ENCODE results near the gene SND1.

SND1 gene

DNA sequence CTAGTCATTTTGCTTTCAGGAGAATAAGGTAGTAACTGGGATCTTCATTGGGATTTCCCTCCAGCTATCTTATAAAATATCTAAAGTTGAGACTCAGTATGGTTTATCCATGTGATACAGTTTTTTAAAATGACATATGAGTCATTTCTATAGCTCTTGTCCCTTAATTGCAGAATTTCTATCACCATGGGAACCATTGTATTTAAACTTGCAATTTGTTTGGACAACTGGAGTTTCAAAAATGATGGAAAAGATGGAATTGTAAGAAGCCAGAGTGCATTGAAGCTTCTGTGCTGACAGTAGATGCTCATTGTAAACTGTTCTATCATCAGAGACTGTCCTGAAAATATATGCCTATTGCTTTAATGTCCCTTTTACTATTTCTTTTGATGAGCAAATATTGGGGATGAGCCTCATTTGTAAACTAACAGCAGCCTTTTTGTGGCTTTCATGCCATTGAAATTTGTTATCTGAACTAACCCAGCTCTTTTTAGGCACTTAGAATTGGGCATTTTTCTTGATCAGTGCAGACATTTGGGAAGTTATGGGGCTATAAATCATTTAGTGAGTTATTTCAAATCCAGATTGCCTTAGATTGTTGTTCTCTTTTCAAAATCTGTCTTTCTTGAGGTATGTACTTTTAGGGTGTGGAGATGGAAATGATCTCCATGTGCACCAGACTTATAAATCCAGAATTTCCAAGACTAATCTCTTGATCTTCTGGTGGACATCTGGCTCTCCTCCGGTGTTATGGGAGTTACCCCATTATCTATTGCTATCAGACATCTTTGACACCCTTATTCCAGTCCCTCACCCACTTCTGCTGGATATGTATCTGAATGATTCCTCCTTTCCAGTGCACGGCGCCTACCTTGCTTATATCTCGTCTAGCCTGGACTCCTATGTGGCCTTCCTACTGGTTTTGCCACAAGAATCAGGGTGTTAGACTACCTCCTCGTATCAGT lies 159.0 kb downstream of the SND1 start:
- in situ Hi-C loops (cut with MboI; ENCODE audit: low pct_unique_long_range_greater_than_20kb, low sequenced_read_pairs, unreplicated experiment) = no loop called here
- DNase-seq (ENCODE audit: low spot score) = no peak
- TF ChIP-seq, protein P1, sequence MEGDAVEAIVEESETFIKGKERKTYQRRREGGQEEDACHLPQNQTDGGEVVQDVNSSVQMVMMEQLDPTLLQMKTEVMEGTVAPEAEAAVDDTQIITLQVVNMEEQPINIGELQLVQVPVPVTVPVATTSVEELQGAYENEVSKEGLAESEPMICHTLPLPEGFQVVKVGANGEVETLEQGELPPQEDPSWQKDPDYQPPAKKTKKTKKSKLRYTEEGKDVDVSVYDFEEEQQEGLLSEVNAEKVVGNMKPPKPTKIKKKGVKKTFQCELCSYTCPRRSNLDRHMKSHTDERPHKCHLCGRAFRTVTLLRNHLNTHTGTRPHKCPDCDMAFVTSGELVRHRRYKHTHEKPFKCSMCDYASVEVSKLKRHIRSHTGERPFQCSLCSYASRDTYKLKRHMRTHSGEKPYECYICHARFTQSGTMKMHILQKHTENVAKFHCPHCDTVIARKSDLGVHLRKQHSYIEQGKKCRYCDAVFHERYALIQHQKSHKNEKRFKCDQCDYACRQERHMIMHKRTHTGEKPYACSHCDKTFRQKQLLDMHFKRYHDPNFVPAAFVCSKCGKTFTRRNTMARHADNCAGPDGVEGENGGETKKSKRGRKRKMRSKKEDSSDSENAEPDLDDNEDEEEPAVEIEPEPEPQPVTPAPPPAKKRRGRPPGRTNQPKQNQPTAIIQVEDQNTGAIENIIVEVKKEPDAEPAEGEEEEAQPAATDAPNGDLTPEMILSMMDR (IDR thresholded peaks at IDR 0.05; ENCODE audit: extremely low read depth, insufficient read depth, missing control alignments) = no peak

DNA sequence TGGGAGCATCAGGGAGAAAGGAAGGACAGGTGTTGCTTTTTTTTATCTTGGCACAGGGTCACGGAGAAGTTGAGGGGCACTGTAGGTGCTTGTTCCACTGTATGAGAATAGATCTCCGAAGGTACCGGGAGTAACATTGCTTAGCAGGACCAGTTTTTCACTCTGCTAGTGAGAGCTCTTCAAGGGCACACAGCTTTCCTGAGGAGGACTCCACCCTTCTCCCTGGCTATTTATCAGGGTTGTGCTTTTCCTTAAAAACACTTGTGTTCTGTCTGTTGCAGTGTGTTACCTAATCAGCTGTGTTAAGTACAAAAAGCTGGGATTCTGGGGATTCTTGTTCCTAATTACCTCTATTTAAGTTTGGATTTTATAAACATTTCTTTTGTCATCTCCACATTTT lies 160.5 kb downstream of the SND1 start:
- no peak for DNase-seq (ENCODE audit: low spot score)
- TF ChIP-seq, protein P1 (IDR thresholded peaks at IDR 0.05; ENCODE audit: extremely low read depth, insufficient read depth, missing control alignments) = no peak
- in situ Hi-C loops (cut with MboI; ENCODE audit: low pct_unique_long_range_greater_than_20kb, low sequenced_read_pairs, unreplicated experiment) = no loop called here

DNA sequence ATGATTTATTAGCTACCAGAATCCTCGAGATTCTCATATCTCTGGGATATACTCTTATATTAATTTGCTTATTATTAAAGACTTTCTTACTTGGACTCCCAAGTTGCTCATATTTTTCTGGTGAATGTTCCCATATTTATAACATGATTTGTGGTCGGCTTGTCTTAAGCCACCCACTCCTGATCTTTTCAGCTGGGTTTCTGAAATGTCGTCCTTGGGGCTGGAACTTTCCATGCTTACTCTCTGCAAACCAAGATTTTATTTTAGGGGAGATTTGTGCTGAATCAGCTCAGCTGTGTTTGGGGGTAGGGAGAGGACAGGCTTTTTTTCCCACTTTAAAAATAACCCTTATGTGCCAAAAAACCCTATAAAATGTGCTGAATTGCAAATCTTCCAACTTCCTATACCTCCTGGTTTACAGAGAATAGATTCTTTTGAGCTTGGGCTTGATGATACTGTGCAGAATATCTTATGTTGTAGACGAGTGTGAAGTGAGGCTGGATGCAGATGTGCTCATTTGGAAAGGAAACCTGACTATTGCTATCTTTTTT lies 162.1 kb downstream of the SND1 start:
- no peak for DNase-seq (ENCODE audit: low spot score)
- in situ Hi-C loops (cut with MboI; ENCODE audit: low pct_unique_long_range_greater_than_20kb, low sequenced_read_pairs, unreplicated experiment) = no loop called here
- TF ChIP-seq, protein P1 (IDR thresholded peaks at IDR 0.05; ENCODE audit: extremely low read depth, insufficient read depth, missing control alignments) = no peak

DNA sequence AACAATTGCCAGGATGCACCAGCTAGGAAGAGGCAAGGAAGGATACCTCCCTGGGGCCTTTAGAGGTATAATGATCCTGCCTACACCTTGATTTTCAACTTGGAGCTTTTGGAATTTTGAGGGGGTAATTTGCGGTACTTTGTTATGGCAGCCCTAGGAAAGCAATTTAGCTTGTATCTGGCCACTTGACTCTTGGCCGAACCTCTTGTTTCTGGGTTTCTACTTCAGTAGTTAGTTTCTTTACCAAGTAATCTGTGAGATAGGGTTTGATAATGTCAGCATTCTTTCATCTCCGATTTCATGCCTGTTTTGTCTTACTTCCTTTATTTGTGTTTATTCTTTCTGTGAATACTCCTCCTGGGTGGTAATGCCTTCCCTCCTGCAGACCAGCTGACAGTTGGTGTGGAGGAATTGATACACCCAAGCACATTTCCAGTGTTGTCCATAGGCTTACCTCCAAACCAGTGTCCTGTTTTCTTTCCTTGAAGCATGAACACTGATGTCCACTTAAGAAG lies 163.7 kb downstream of the SND1 start:
- no peak for DNase-seq (ENCODE audit: low spot score)
- in situ Hi-C loops (cut with MboI; ENCODE audit: low pct_unique_long_range_greater_than_20kb, low sequenced_read_pairs, unreplicated experiment) = no loop called here
- TF ChIP-seq, protein P1 (IDR thresholded peaks at IDR 0.05; ENCODE audit: extremely low read depth, insufficient read depth, missing control alignments) = no peak

DNA sequence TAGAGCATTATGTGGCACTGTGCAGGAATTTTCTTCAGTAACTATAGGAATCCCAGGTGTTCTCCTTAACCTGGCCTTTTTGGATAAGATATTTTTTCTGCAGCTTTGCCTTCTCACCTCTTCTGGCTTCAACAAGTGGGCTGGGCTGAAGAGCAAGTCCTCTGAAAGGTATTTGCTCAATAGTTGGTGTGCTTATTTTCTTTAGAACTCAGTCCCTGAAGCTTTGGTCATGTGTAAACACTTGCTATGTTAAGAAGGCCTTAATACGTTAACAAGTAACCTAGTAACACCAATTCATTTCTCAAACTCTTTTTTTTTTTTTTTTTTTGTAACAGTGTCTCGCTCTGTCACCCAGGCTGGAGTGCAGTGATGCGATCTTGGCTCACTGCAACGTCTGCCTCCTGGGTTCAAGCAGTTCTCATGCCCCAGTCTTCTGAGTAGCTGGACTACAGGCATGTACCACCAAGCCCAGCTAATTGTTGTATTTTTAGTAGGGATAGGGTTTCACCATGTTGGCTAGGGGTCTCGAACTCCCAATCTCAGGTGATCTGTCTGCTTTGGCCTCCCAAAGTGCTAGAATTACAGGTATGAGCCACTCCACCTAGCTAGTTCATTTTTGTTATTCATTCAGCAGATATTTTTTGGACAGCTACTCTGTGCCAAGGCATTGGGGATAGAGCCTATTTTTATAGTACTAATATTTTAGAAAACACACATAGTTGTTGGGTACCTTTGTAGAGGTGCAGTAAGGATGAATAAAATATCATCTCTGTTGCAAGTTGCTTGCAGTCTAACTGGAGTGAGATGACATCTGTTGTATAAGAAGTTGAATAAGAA lies 164.6 kb downstream of the SND1 start:
- TF ChIP-seq, protein P1 (IDR thresholded peaks at IDR 0.05; ENCODE audit: extremely low read depth, insufficient read depth, missing control alignments) = no peak
- in situ Hi-C loops (cut with MboI; ENCODE audit: low pct_unique_long_range_greater_than_20kb, low sequenced_read_pairs, unreplicated experiment) = no loop called here
- no peak for DNase-seq (ENCODE audit: low spot score)

DNA sequence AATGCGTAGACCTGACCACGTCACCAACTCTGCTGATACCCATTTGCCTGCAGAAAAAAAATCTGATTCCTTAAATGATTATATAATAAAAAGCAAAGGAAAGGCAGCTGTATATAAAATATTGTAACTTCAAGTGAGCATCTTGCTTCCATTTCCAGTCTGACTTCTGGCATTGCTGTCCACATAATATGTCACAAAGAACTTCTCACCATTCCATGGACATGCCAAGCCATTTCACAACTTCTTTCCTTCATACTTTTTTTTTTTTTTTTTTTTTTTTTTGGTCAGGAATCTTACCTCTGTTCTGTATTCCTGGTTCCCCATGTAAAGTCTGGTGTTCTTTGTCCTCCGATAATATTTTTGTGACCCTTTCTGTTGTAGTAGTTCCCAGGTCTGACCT lies 165.5 kb downstream of the SND1 start:
- in situ Hi-C loops (cut with MboI; ENCODE audit: low pct_unique_long_range_greater_than_20kb, low sequenced_read_pairs, unreplicated experiment) = no loop called here
- TF ChIP-seq, protein P1 (IDR thresholded peaks at IDR 0.05; ENCODE audit: extremely low read depth, insufficient read depth, missing control alignments) = no peak

More for the DNA sequence above, 165.5 kb downstream of the SND1 start:
- DNase-seq (ENCODE audit: low spot score) = no peak
